Muscle layer of duodenum (tissue), 2 donors: Measurements from ENCODE around the gene CTNNA2.

Experiments
- H3K27ac ChIP-seq: one replicate; pipeline ENCODE4 v1.7.0; 2013; ENCODE audit warnings: mild to moderate bottlenecking, low read length
- H3K27me3 ChIP-seq: one replicate; pipeline ENCODE4 v1.7.0; 2013; ENCODE audit warnings: low read depth, mild to moderate bottlenecking, control low read depth, low read length
- H3K36me3 ChIP-seq, 2 donors: one replicate each; pipeline ENCODE4 v1.7.0; 2013; ENCODE audit warnings: low read length in 2 of 2, control low read depth in 1 of 2, mild to moderate bottlenecking in 1 of 2; ENCODE audit not compliant: insufficient read depth in 2 of 2, control insufficient read depth in 1 of 2
- H3K4me1 ChIP-seq, 2 donors: one replicate each; pipeline ENCODE4 v1.7.0; 2013; ENCODE audit warnings: low read length in 2 of 2, mild to moderate bottlenecking in 2 of 2, control low read depth in 1 of 2, moderate library complexity in 1 of 2; ENCODE audit not compliant: insufficient read depth in 2 of 2, control insufficient read depth in 1 of 2
- H3K4me3 ChIP-seq, 2 donors: one replicate each; pipeline ENCODE4 v1.7.0; 2013; ENCODE audit warnings: low read length in 2 of 2, low read depth in 1 of 2, mild to moderate bottlenecking in 1 of 2
- H3K9me3 ChIP-seq, 2 donors: one replicate each; pipeline ENCODE4 v1.7.0; 2013; ENCODE audit warnings: low read length in 2 of 2, control low read depth in 1 of 2, mild to moderate bottlenecking in 1 of 2; ENCODE audit not compliant: control insufficient read depth in 1 of 2
- donor health status: healthy.

Gene CTNNA2

DNA sequence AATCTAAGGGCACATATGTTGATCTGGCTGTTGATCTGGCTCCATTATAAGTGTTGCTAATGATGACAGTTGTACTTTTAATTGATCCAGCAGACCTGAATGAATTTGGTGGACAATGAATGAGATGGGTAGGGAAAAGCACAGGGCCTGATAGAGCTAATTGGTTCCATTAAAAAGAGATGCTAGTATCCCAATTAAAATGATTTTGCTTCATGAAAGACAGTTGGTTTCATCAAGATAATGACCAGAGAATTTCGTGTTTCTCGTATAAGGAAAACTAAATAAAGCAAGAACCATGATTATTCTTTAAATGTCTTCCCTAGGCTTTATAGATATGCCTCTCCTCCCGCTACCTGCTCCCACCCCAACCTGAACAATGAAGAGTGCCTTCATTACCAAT, 900.3 kb downstream of the CTNNA2 start:
- no peaks in the 10 kb centered on the region for H3K27me3 ChIP-seq
- no peaks in the 10 kb centered on the region for H3K4me1 ChIP-seq
- H3K36me3 ChIP-seq = no peaks in the 10 kb centered on the region
- H3K27ac ChIP-seq = no peak overlapping the region
- peaks cover 4 to 8% of the 10 kb centered on the region in 2 donors for H3K9me3 ChIP-seq
- H3K4me3 ChIP-seq = no peak overlapping the region

DNA sequence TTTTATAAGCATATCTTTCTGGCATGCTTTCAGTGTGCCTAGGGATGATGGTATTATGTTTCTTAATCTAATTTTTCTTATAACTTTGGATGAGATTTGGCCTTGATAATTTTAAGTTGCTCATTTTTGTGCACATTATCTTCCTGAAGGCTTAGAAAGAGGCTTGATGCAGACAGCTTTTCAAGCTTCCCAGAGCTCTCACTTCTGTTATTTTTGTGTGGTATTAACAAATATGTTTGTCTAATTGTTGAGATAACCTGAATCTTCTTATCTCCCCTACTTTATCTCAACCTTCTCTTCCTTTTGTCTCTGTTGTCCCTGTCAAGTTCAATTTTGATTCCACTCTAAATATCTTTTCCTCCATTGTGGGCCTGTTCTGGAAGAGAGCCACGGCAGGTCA, 904.9 kb downstream of the CTNNA2 start:
- H3K36me3 ChIP-seq = no peaks in the 10 kb centered on the region
- H3K27ac ChIP-seq = no peak overlapping the region
- H3K4me3 ChIP-seq = no peak overlapping the region
- H3K9me3 ChIP-seq = peaks cover 0 to 8% of the 10 kb centered on the region in 2 donors
- H3K27me3 ChIP-seq = no peaks in the 10 kb centered on the region
- no peaks in the 10 kb centered on the region for H3K4me1 ChIP-seq

DNA sequence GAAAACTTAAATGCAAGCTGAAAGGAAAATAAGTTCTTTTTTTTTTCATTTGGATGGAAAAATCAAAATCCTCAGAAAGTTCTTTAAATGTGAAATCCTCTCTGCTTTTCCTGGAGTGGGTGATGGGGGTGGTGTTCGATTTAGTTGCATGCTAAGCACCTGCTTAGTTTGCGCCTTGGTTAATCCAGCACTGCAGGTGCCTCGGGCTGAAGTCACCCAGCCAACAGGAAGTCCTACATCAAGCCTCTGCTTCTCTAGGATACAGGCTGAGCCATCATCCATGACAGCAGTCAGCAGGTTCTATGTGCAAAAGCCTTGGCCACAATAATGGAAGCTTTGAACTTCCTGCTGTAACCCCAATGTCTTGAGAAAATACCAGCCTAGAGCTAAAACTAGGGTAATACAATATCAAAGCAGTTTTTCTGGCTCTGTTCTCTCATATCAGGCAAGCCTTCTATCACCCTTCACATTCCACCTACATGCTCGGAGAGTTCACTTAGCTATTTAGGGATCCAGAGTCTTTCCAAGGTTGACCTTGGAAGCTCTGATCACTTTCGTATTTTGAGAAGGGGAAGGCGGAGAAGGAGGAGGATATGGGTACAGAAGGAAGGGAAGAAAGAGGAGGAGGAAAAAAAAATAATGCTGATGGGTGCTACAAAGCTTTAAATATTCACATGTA, 907.8 kb downstream of the CTNNA2 start:
- Histone ChIP-seq H3K27ac (no peak overlapping the region), H3K36me3 (no peaks in the 10 kb centered on the region), H3K4me1 (no peaks in the 10 kb centered on the region), H3K9me3 (no peaks in the 10 kb centered on the region), H3K27me3 (no peaks in the 10 kb centered on the region), H3K4me3 (no peak overlapping the region)

DNA sequence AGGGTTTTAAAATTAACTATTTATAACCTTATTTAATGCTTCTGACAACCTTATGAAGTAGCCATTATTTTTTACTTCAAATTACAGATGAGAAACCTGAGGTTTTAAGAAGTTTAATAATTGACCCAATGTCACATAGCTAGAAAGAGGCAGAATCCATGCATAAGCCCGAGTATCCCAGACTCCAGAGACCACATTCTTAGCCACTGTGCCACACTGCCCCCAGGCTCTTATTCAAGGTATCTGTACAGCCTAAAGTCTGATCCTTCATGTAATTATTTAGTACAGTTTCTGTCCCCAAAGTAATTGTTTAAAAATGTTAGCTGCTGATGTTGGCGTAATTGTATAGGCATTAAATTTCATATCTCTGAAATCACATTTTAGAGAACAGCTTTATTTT, 916.4 kb downstream of the CTNNA2 start:
- Histone ChIP-seq H3K9me3 (no peaks in the 10 kb centered on the region), H3K4me3 (no peak overlapping the region), H3K27me3 (no peaks in the 10 kb centered on the region), H3K27ac (no peak overlapping the region), H3K4me1 (no peaks in the 10 kb centered on the region), H3K36me3 (no peaks in the 10 kb centered on the region)

DNA sequence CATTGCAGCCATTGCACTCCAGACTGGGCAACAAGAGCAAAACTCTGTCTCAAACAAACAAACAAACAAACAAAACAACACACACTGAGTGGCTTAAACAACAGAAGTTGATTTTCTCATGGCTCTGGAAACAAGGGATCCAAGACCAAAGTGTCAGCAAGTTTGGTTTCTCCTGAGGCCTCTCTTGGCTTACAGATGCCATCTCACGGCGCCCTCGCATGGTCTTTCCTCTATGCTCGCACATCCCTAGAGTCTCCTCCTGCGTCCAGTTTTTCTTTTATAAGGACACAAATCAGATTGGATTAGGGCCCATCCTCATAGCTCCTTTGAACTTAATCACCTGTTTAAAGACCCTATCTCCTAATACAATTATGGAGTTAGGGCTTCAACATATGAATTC, 925.1 kb downstream of the CTNNA2 start:
- Histone ChIP-seq H3K27me3 (no peaks in the 10 kb centered on the region), H3K4me3 (no peak overlapping the region), H3K27ac (no peak overlapping the region), H3K36me3 (no peaks in the 10 kb centered on the region), H3K4me1 (no peaks in the 10 kb centered on the region), H3K9me3 (no peaks in the 10 kb centered on the region)

DNA sequence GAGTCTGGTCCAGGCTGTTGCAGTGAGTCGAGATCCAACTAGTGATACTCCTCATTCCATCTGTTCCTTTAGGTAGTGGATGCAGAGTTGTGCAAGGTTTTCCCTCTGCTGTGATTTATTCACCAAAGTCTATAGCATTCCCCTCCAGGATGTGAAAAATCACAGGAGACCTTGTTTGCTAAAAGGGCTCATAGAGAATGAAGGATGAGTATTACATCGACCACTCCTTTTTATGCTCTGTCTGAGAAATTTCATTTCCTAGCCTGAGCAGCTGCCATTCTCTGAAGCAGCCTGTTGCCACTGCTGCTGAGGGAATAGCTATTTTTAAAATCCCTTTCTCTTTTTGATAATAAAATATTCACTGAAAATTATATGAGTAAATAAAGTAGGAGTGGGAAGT, 925.8 kb downstream of the CTNNA2 start:
- no peaks in the 10 kb centered on the region for H3K27me3 ChIP-seq
- no peak overlapping the region for H3K27ac ChIP-seq
- no peak overlapping the region for H3K4me3 ChIP-seq
- no peaks in the 10 kb centered on the region for H3K36me3 ChIP-seq
- no peaks in the 10 kb centered on the region for H3K4me1 ChIP-seq
- H3K9me3 ChIP-seq = no peaks in the 10 kb centered on the region

DNA sequence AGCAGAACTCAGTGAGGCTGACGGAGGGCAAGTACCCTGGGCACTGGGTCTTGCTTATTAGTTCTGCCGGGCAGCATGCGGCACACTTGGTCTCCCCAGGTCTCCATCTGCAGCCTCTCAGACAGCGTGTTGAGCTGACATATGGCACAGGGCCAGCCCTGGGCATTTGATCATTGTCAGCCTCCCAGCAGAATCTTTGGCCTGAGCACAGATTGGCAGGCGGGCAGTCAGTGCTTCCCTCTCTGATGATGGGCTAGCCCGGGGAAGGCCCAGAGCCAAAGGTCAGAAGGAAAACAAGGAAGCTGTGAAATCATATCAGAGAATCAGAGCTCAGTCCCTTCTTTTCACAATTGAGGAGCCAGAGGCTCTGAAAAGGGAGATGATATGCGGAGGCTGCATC, 941.8 kb downstream of the CTNNA2 start:
- H3K4me3 ChIP-seq = no peak overlapping the region
- no peak overlapping the region for H3K27ac ChIP-seq

DNA sequence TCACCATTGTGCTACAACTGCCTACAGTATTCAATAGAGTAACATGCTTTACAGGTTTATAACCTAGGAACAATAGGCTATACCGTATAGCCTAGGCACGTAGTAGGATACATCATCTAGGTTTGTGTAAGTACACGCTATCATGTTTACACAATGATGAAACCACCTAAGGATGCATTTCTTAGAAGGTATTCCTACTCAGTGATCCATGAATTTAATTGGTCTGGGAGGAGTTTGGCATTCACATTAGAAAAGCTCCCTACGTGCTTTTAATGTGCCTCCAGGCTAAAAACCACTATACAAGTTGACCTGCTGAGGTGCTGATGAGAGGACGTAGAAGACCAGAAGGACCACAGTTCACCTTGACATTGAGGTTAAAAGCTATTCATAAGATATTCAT, 946.2 kb downstream of the CTNNA2 start:
- H3K27me3 ChIP-seq = no peaks in the 10 kb centered on the region
- H3K27ac ChIP-seq = no peak overlapping the region
- no peaks in the 10 kb centered on the region for H3K4me1 ChIP-seq
- H3K4me3 ChIP-seq = no peak overlapping the region
- no peaks in the 10 kb centered on the region for H3K9me3 ChIP-seq
- no peaks in the 10 kb centered on the region for H3K36me3 ChIP-seq

More for the DNA sequence above, 941.8 kb downstream of the CTNNA2 start:
- H3K36me3 ChIP-seq = no peaks in the 10 kb centered on the region
- no peaks in the 10 kb centered on the region for H3K4me1 ChIP-seq
- H3K9me3 ChIP-seq = no peaks in the 10 kb centered on the region
- H3K27me3 ChIP-seq = no peaks in the 10 kb centered on the region

DNA sequence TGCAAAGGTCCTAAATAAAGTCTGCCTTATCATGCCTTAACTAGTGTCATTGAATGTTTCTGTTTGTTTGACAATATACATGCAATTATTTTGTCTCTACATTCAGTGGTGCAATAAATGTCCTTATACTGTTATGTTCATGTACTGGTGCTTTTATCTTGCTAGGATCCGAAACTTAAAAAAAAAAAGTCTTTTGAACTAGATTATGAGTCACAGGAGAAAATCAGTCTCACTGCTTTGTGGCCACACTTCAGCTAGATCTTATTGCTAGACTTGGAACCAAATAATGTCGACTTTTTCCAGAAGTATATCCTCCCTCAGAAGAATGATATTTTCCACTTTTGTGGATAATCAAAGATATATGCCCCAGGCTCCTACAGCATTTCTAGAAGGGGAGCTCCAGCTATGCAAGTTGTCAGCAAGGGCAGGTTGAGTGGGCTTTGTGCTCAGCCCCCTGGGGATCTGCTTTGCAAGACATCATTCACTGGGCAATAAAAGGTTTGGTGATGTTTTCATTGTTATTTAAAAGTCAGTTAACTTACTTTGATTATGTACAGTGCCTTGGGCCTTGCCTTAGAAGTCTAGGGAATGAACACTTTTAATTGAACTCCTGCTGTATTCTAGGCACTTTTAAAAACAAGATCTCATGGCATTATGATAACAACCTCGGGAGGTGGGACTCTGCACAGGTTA, 948.8 kb downstream of the CTNNA2 start:
- Histone ChIP-seq H3K27me3 (no peaks in the 10 kb centered on the region), H3K27ac (no peak overlapping the region), H3K4me3 (no peak overlapping the region), H3K36me3 (no peaks in the 10 kb centered on the region), H3K4me1 (no peaks in the 10 kb centered on the region), H3K9me3 (no peaks in the 10 kb centered on the region)

DNA sequence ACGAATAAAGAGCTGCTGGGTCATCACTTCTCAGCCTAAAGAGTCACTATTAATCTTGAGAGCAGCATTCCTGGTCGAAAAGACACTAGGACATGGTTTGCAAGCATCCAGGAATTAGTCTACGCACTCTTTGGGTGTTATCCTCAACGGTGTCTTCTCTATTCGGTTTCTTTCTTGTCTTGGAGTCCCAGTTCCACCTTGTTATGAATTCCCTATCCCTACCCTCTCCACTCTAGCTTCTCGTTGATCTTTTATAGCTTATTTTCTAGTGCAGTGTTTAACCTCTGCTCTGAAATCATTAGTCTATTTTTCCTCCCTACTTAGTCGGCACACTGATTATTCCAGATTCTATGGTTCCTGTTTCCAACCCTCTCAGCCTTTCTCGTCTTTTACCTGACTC, 949.8 kb downstream of the CTNNA2 start:
- H3K36me3 ChIP-seq = no peaks in the 10 kb centered on the region
- H3K4me1 ChIP-seq = no peaks in the 10 kb centered on the region
- H3K27ac ChIP-seq = no peak overlapping the region
- no peak overlapping the region for H3K4me3 ChIP-seq
- no peaks in the 10 kb centered on the region for H3K9me3 ChIP-seq
- H3K27me3 ChIP-seq = no peaks in the 10 kb centered on the region

DNA sequence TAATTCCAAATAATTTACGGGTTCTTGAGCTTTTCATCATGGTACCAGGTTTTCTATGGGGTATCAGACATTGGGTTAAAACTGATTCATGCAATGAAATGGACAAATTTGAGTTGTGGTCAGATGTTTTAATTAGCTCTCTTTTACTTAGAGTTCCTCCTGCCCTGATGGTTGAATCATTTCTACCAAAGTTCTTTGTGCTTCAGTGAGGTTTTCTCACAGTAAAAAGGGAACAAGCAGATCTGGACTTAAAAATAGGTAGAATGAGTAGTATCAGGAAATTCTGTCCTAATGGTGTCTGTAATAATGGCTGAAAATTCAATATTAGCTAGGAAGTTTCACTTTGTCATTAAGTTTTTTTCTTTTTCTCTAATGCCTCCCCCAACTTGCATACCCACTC, 951.4 kb downstream of the CTNNA2 start:
- H3K4me3 ChIP-seq = no peak overlapping the region
- no peak overlapping the region for H3K27ac ChIP-seq
- no peaks in the 10 kb centered on the region for H3K4me1 ChIP-seq
- no peaks in the 10 kb centered on the region for H3K36me3 ChIP-seq
- H3K27me3 ChIP-seq = no peaks in the 10 kb centered on the region
- H3K9me3 ChIP-seq = no peaks in the 10 kb centered on the region
